Rectal smooth muscle tissue (tissue), 1 donor: ENCODE data around the gene SSBP2.
"Not testable (repeated sequence)": the region's sequence is repeated elsewhere in the genome, so short reads cannot be mapped to it uniquely, and the experiment has no call there.

ENCODE experiments used
- H3K27ac ChIP-seq: one replicate; pipeline ENCODE4 v1.7.0; 2013; ENCODE audit warnings: low read depth, low read length, inconsistent platforms
- H3K27me3 ChIP-seq: one replicate; pipeline ENCODE4 v1.7.0; 2013; ENCODE audit warnings: low read length; ENCODE audit not compliant: control insufficient read depth, insufficient read depth
- H3K36me3 ChIP-seq: one replicate; pipeline ENCODE4 v1.7.0; 2013; ENCODE audit warnings: low read length; ENCODE audit not compliant: control insufficient read depth, insufficient read depth
- H3K4me1 ChIP-seq: one replicate; pipeline ENCODE4 v1.7.0; 2013; ENCODE audit warnings: low read length; ENCODE audit not compliant: control insufficient read depth, insufficient read depth
- H3K4me3 ChIP-seq: one replicate; pipeline ENCODE4 v1.7.0; 2013; ENCODE audit warnings: low read length
- H3K9ac ChIP-seq: one replicate; pipeline ENCODE4 v1.7.0; 2013; ENCODE audit warnings: low read length

Gene SSBP2

GRCh38 chr5:81633471-81633870, 117.4 kb downstream of the SSBP2 start:
- no peak overlapping the region for H3K9ac ChIP-seq
- H3K36me3 ChIP-seq, result peaks cover 3% of the 10 kb centered on the region
- H3K4me1 ChIP-seq, result no peaks in the 10 kb centered on the region
- H3K27ac ChIP-seq, result no peak overlapping the region
- H3K27me3 ChIP-seq, result no peaks in the 10 kb centered on the region
- no peak overlapping the region for H3K4me3 ChIP-seq

GRCh38 chr5:81632679-81633078, 118.2 kb downstream of the SSBP2 start:
- Histone ChIP-seq H3K27me3 (no peaks in the 10 kb centered on the region), H3K4me1 (no peaks in the 10 kb centered on the region), H3K27ac (no peak overlapping the region), H3K4me3 (no peak overlapping the region), H3K9ac (no peak overlapping the region), H3K36me3 (peaks cover 3% of the 10 kb centered on the region)

GRCh38 chr5:81631621-81632020, 119.3 kb downstream of the SSBP2 start:
- H3K9ac ChIP-seq, result no peak overlapping the region
- no peaks in the 10 kb centered on the region for H3K27me3 ChIP-seq
- no peaks in the 10 kb centered on the region for H3K4me1 ChIP-seq
- no peak overlapping the region for H3K4me3 ChIP-seq
- H3K27ac ChIP-seq, result no peak overlapping the region
- peaks cover 3% of the 10 kb centered on the region for H3K36me3 ChIP-seq

GRCh38 chr5:81631124-81631523, 119.8 kb downstream of the SSBP2 start:
- Histone ChIP-seq H3K27me3 (no peaks in the 10 kb centered on the region), H3K27ac (no peak overlapping the region), H3K4me1 (no peaks in the 10 kb centered on the region), H3K9ac (no peak overlapping the region), H3K4me3 (no peak overlapping the region), H3K36me3 (peaks cover 3% of the 10 kb centered on the region)

GRCh38 chr5:81630684-81631083, 120.2 kb downstream of the SSBP2 start:
- no peaks in the 10 kb centered on the region for H3K36me3 ChIP-seq
- no peaks in the 10 kb centered on the region for H3K27me3 ChIP-seq
- no peak overlapping the region for H3K9ac ChIP-seq
- H3K4me1 ChIP-seq, result no peaks in the 10 kb centered on the region
- no peak overlapping the region for H3K4me3 ChIP-seq
- no peak overlapping the region for H3K27ac ChIP-seq

GRCh38 chr5:81629986-81630385, 120.9 kb downstream of the SSBP2 start:
- Histone ChIP-seq H3K36me3 (no peaks in the 10 kb centered on the region), H3K4me1 (no peaks in the 10 kb centered on the region), H3K27ac (no peak overlapping the region), H3K9ac (no peak overlapping the region), H3K27me3 (no peaks in the 10 kb centered on the region), H3K4me3 (no peak overlapping the region)

GRCh38 chr5:81628061-81628460, 122.8 kb downstream of the SSBP2 start:
- not testable (repeated sequence) for H3K36me3 ChIP-seq, H3K27ac ChIP-seq, H3K4me1 ChIP-seq, H3K4me3 ChIP-seq, H3K9ac ChIP-seq, H3K27me3 ChIP-seq

- no peak overlapping the region for H3K4me3 ChIP-seq
Measured at GRCh38 chr5:81626524-81626923, 124.4 kb downstream of the SSBP2 start.

GRCh38 chr5:81609810-81610375, 141.0 kb downstream of the SSBP2 start:
- Histone ChIP-seq H3K4me3 (no peak overlapping the region), H3K9ac (no peak overlapping the region), H3K27ac (no peak overlapping the region), H3K4me1 (no peaks in the 10 kb centered on the region), H3K27me3 (no peaks in the 10 kb centered on the region), H3K36me3 (no peaks in the 10 kb centered on the region)

More at GRCh38 chr5:81626524-81626923, 124.4 kb downstream of the SSBP2 start:
- no peaks in the 10 kb centered on the region for H3K36me3 ChIP-seq
- H3K4me1 ChIP-seq, result no peaks in the 10 kb centered on the region
- H3K27me3 ChIP-seq, result no peaks in the 10 kb centered on the region
- no peak overlapping the region for H3K9ac ChIP-seq
- no peak overlapping the region for H3K27ac ChIP-seq

- H3K27ac ChIP-seq, result no peak overlapping the region
- H3K9ac ChIP-seq, result no peak overlapping the region
- H3K36me3 ChIP-seq, result no peaks in the 10 kb centered on the region
- no peaks in the 10 kb centered on the region for H3K4me1 ChIP-seq
- H3K4me3 ChIP-seq, result no peak overlapping the region
- H3K27me3 ChIP-seq, result no peaks in the 10 kb centered on the region
Measured at GRCh38 chr5:81608976-81609375, 141.9 kb downstream of the SSBP2 start.

GRCh38 chr5:81607693-81608092, 143.2 kb downstream of the SSBP2 start:
- Histone ChIP-seq H3K9ac (no peak overlapping the region), H3K27me3 (no peaks in the 10 kb centered on the region), H3K4me3 (no peak overlapping the region), H3K4me1 (no peaks in the 10 kb centered on the region), H3K36me3 (no peaks in the 10 kb centered on the region), H3K27ac (no peak overlapping the region)

GRCh38 chr5:81606150-81606549, 144.7 kb downstream of the SSBP2 start:
- no peaks in the 10 kb centered on the region for H3K4me1 ChIP-seq
- no peak overlapping the region for H3K4me3 ChIP-seq
- no peak overlapping the region for H3K9ac ChIP-seq
- H3K27ac ChIP-seq, result no peak overlapping the region
- H3K36me3 ChIP-seq, result no peaks in the 10 kb centered on the region
- no peaks in the 10 kb centered on the region for H3K27me3 ChIP-seq

GRCh38 chr5:81605299-81605698, 145.6 kb downstream of the SSBP2 start:
- H3K4me1 ChIP-seq, result no peaks in the 10 kb centered on the region

More at GRCh38 chr5:81605299-81605698, 145.6 kb downstream of the SSBP2 start:
- H3K4me3 ChIP-seq, result no peak overlapping the region
- H3K36me3 ChIP-seq, result no peaks in the 10 kb centered on the region
- no peak overlapping the region for H3K9ac ChIP-seq
- H3K27me3 ChIP-seq, result no peaks in the 10 kb centered on the region
- no peak overlapping the region for H3K27ac ChIP-seq
